Right lobe of liver (tissue), 4 donors: ENCODE results near the gene SLC9A2.

ENCODE experiments used
- CTCF ChIP-seq, 4 donors: fragments of 200-600 bp in 3 of 4; fragments of 450-650 bp in 1 of 4; IDR thresholded peaks; one replicate each; pipeline versions ENCODE4 v1.5.1 to v1.8.0; 2016 to 2022; ENCODE audit warnings: antibody characterized with exemption in 4 of 4, mild to moderate bottlenecking in 2 of 4
- POLR2A ChIP-seq: fragments of 450-650 bp; IDR thresholded peaks from one replicate; pipeline ENCODE4 v1.6.1; 2017; ENCODE audit warnings: antibody characterized with exemption, mild to moderate bottlenecking
- donor health status: DM: no; HTN: no; CAD: no.
- donor health status: DM: no; HTN: no; CAD: no.
- donor health status: DM: no; HTN: yes; CAD: no.

- TF ChIP-seq POLR2A (no peak), CTCF (IDR thresholded peaks at IDR 0.05) (no peak)
Measured at GRCh38 chr2:102589444-102589843, 29.9 kb upstream of the SLC9A2 start.
